NB4 (cell line): Measurements from ENCODE around the gene PKM.

Experiments used
- CTCF ChIP-seq: IDR thresholded peaks from one replicate; pipeline ENCODE4 v1.5.1; 2012; ENCODE audit warnings: low read depth, low read length
- MYC ChIP-seq: IDR thresholded peaks from 2 replicates; pipeline ENCODE4 v1.6.1; 2011; ENCODE audit warnings: low read depth, low read length
- POLR2A ChIP-seq: IDR thresholded peaks from 2 replicates; pipeline ENCODE4 v1.6.1; 2011; ENCODE audit warnings: mild to moderate bottlenecking; ENCODE audit not compliant: insufficient read length; ENCODE audit errors: extremely low read depth

GRCh38 chr15:72227192-72227586, 3.8 kb downstream of the PKM start:
- TF ChIP-seq CTCF (no peak), POLR2A (no peak), MYC (no peak)
